Measurements from ENCODE around the gene RAB5A.

DNA sequence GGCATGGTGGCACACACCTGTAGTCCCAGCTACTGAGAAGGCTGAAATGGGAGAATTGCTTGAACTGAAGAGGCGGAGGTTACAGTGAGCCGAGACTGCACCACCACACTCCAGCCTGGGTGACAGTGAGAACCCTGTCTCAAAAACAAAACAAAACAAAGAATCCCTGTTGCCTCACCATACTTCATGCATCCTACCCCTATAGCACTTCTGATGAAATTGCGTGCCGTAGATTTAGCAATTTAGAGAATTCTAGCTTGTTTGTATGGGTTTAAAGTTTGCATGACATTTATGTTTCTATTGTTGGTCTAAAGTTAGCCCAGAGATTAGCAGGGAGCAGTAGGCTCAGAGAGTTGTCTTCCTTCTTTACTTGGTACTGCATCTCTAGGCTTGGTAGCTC, 7.8 kb downstream of the RAB5A start:
- TF ChIP-seq EZH2 (IDR thresholded peaks at IDR 0.05; ENCODE audit: insufficient read depth, poor library complexity, severe bottlenecking) = no peak
- no peak for TF ChIP-seq EZH2phosphoT487 (IDR thresholded peaks at IDR 0.05; ENCODE audit: insufficient read depth, low read depth)
